Mesothelial cell of epicardium (in vitro differentiated cells): ENCODE data around the gene OR56A3. TPM values are rescaled to one million over a fixed set of nuclear protein-coding genes. Genes with fewer than 3 reads are reported as not detected.
"Not testable (repeated sequence)": the region's sequence is repeated elsewhere in the genome, so short reads cannot be mapped to it uniquely, and the experiment has no call there.

ENCODE experiments used
- DNase-seq, 2 experiments: peaks; one replicate each; pipeline ENCODE4 v3.0.0; 2021; ENCODE audit warnings: low spot score in 2 of 2; ENCODE audit not compliant: unreplicated experiment in 2 of 2
- H3K27ac Mint-ChIP-seq: 2 replicates; pipeline ENCODE4 v1.8.0; 2021; ENCODE audit warnings: mixed read lengths
- H3K27me3 Mint-ChIP-seq: 2 replicates; pipeline ENCODE4 v1.8.0; 2021; ENCODE audit warnings: low read depth, mixed read lengths
- H3K36me3 Mint-ChIP-seq: 2 replicates; pipeline ENCODE4 v1.8.0; 2021; ENCODE audit warnings: mixed read lengths
- H3K4me1 Mint-ChIP-seq: 2 replicates; pipeline ENCODE4 v1.8.0; 2021; ENCODE audit warnings: mixed read lengths
- H3K4me3 Mint-ChIP-seq: 2 replicates; pipeline ENCODE4 v1.8.0; 2021; ENCODE audit warnings: mild to moderate bottlenecking, moderate library complexity, mixed read lengths
- H3K9me3 Mint-ChIP-seq: 2 replicates; pipeline ENCODE4 v1.8.0; 2021; ENCODE audit warnings: mixed read lengths
- total RNA-seq: library from RNA; stranded (reverse); gene quantifications from 3 replicates; pipeline ENCODE4 v1.2.1, GENCODE V29; 2021
- TF ChIP-seq, protein P1 (sequence below): fragments of 200-600 bp; sonication (generic); IDR thresholded peaks from one replicate; pipeline ENCODE4 v1.5.0; 2021; ENCODE audit warnings: antibody characterized with exemption; ENCODE audit not compliant: unreplicated experiment

The OR56A3 gene
- total RNA-seq, 1 donor from 2014 or later: not detected

DNA sequence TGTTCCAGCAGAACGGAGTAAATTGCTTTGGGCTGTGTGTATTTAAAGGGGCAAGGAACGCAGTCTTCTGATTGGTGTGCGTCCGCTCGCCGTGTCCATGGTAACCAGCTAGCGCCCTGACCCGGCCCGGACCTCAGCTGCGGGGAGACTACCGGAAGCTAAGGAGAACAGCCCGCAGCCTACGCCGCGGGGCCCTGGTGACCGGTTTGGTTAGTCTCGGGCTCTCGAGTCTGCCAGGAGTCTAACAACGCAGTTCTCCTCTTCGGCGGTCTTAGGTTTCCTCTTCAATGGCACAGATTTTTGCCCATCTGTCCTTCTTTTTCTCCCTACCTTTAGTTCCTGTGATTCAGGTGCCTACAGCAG, 3.5 kb upstream of the OR56A3 start:
- DNase-seq: no peak
- TF ChIP-seq, protein P1, sequence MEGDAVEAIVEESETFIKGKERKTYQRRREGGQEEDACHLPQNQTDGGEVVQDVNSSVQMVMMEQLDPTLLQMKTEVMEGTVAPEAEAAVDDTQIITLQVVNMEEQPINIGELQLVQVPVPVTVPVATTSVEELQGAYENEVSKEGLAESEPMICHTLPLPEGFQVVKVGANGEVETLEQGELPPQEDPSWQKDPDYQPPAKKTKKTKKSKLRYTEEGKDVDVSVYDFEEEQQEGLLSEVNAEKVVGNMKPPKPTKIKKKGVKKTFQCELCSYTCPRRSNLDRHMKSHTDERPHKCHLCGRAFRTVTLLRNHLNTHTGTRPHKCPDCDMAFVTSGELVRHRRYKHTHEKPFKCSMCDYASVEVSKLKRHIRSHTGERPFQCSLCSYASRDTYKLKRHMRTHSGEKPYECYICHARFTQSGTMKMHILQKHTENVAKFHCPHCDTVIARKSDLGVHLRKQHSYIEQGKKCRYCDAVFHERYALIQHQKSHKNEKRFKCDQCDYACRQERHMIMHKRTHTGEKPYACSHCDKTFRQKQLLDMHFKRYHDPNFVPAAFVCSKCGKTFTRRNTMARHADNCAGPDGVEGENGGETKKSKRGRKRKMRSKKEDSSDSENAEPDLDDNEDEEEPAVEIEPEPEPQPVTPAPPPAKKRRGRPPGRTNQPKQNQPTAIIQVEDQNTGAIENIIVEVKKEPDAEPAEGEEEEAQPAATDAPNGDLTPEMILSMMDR: no peak
- H3K27ac Mint-ChIP-seq: no peak overlapping the region
- peaks cover 4% of the 10 kb centered on the region for H3K27me3 Mint-ChIP-seq
- H3K36me3 Mint-ChIP-seq: no peaks in the 10 kb centered on the region
- no peak overlapping the region for H3K4me3 Mint-ChIP-seq
- H3K4me1 Mint-ChIP-seq: no peaks in the 10 kb centered on the region
- peaks cover 34% of the 10 kb centered on the region for H3K9me3 Mint-ChIP-seq

DNA sequence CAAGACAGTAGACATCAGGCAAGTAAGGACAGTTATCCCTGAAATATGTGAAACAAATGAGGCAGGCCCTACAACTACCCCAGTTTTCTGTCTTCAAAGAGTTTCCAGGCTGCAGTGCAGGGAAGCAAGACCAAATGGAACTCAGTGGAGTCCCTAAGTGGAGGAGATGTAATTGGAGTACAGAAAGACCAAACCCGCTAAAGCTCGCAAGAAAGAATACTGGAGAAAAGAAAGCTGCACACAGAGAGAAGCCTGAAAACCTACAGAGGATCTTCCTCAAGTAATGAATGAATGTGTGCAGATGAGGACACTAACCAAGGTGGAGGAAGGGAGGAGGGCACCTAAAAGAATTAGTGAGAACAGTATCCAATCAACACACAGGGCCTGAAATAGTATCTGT, 1.3 kb upstream of the OR56A3 start:
- H3K4me1 Mint-ChIP-seq: no peaks in the 10 kb centered on the region
- TF ChIP-seq, protein P1: no peak
- no peaks in the 10 kb centered on the region for H3K36me3 Mint-ChIP-seq
- peaks cover 14% of the 10 kb centered on the region for H3K27me3 Mint-ChIP-seq
- H3K27ac Mint-ChIP-seq: no peak overlapping the region
- no peak overlapping the region for H3K4me3 Mint-ChIP-seq
- DNase-seq: no peak
- H3K9me3 Mint-ChIP-seq: peaks cover 26% of the 10 kb centered on the region

DNA sequence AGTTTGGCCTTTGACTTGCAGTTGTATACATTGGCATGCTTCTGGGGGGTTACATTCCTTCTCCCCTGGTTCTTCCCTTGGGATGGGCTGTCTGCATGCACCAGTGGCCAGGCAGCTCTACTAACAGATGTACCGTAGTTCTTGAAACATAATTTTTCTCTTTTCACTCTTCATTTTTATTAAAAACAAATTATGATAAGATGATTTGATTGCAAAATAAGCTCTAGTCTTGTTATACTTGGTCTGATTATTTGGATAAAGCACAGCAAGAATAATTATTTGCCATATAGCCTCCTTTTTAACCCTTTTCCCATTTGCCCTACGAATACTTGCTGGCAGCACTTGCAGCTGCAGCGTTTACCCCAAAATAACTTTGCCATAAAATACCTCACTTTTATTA, 13.5 kb downstream of the OR56A3 start:
- Mint-ChIP-seq H3K27me3 (no peaks in the 10 kb centered on the region), H3K9me3 (peaks cover 14% of the 10 kb centered on the region), H3K4me3 (no peak overlapping the region), H3K36me3 (no peaks in the 10 kb centered on the region), H3K27ac (no peak overlapping the region), H3K4me1 (no peaks in the 10 kb centered on the region)
- no peak for DNase-seq
- TF ChIP-seq, protein P1: no peak

DNA sequence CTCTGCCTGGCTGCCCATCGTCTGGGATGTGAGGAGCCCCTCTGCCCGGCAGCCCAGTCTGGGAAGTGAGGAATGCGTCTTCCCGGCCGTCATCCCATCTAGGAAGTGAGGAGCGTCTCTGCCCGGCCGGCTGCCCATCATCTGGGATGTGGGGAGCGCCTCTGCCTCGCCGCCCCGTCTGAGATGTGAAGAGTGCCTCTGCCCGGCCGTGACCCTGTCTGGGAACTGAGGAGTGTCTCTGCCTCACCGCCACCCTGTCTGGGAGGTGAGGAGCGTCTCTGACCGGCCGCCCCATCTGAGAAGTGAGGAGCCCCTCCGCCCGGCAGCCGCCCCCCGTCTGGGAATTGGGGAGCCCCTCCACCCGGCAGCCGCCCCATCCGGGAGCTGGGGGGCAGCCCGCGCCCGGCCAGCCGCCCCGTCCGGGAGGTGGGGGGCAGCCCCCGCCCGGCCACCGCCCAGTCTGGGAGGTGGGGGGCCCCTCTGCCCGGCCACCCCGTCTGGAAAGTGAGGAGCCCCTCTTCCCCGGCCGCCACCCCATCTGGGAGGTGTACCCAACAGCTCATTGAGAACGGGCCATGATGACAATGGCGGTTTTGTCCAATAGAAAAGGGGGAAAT, 18.8 kb downstream of the OR56A3 start:
- DNase-seq, H3K36me3 Mint-ChIP-seq, H3K4me3 Mint-ChIP-seq, H3K4me1 Mint-ChIP-seq, H3K27ac Mint-ChIP-seq, H3K27me3 Mint-ChIP-seq: not testable (repeated sequence)
- H3K9me3 Mint-ChIP-seq: peaks cover 50% of the 10 kb centered on the region

DNA sequence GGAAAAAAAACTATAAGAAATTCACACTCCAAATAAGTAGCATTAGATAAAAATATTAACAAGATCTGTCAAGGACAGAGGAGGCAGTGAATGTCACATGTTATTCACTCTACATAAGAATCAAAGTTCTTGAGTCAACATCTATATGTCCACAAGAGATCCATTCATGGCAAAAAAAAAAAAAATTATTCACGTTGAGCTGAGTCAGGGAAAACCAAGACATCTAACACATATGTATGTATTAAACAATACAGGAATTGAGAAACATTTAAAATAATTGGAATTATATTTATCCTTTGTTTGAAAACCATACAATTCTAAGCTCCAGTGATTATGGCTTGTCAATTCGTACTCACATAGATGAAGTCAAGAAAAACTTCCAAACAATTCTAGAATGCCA, 24.9 kb downstream of the OR56A3 start:
- Mint-ChIP-seq H3K27ac (no peak overlapping the region), H3K36me3 (no peaks in the 10 kb centered on the region), H3K27me3 (peaks cover 16% of the 10 kb centered on the region), H3K9me3 (peaks cover 41% of the 10 kb centered on the region), H3K4me1 (no peaks in the 10 kb centered on the region), H3K4me3 (no peak overlapping the region)
- TF ChIP-seq, protein P1: no peak
- DNase-seq: no peak

DNA sequence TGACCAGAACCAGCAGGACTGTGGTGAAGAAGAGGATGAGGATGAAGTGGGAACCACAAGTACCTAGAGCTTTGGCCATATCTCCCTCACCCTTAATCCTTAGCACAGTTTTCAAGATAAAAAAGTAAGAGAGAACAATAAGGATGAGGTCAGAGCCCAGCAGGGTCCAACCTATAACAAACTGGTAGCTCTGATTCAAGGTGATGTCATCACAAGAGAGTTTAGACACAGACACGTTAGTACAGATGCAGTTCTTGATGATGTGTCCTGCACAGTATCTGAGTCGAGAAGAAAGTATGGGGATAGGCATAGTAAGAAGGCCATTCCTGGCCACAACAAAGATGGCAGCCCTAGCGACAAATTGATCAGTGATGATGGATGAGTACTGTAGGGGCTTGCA, 25.7 kb downstream of the OR56A3 start:
- TF ChIP-seq, protein P1: no peak
- Mint-ChIP-seq H3K36me3 (no peaks in the 10 kb centered on the region), H3K27me3 (peaks cover 16% of the 10 kb centered on the region), H3K9me3 (peaks cover 38% of the 10 kb centered on the region), H3K4me3 (no peak overlapping the region), H3K4me1 (no peaks in the 10 kb centered on the region), H3K27ac (no peak overlapping the region)
- DNase-seq: no peak
